GM12872 (cell line): ENCODE measurements around the gene TIMP3.
A peak's percentile ranks its signal among the peaks of the same experiment; 100 is the strongest.

Source experiments
- TF ChIP-seq, protein P1 (sequence below): IDR thresholded peaks from 3 replicates; pipeline ENCODE4 v1.5.1; 2011; ENCODE audit warnings: low read depth, mild to moderate bottlenecking, low read length, moderate library complexity; ENCODE audit not compliant: insufficient read depth

TIMP3 gene

DNA sequence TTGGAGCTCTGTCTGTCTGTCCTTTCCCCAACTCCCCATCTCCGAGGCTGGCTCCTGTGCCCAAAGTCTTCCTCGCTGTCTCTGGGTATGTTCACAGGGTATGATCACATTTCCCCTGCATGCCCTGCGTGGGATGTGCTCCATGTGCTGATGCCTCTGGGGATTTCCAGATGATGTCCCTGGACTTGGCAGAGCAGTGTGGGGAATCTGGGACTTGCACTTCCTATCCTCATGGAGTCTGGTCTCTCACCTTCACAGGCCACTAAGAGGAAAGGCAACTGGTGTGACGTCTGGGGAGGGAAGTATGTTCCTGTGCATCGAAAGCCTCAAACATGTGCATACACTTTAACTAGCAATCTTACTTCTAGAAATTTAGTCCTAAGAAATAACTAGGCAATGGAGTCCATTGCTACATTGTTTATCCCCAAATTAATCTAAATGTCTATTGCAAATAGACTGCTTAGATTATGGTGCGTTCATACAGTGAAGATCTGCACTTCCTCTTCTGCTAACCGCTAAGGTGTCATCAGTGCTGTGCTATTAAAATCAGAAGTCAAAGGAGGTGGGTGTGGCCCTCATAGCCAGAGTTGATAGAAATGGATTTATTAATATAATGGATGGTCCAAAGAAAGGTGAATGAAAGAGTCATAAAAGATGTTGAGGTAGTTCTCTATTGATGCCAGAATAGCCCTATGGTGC is 20.8 kb downstream of the TIMP3 start:
- TF ChIP-seq, protein P1, sequence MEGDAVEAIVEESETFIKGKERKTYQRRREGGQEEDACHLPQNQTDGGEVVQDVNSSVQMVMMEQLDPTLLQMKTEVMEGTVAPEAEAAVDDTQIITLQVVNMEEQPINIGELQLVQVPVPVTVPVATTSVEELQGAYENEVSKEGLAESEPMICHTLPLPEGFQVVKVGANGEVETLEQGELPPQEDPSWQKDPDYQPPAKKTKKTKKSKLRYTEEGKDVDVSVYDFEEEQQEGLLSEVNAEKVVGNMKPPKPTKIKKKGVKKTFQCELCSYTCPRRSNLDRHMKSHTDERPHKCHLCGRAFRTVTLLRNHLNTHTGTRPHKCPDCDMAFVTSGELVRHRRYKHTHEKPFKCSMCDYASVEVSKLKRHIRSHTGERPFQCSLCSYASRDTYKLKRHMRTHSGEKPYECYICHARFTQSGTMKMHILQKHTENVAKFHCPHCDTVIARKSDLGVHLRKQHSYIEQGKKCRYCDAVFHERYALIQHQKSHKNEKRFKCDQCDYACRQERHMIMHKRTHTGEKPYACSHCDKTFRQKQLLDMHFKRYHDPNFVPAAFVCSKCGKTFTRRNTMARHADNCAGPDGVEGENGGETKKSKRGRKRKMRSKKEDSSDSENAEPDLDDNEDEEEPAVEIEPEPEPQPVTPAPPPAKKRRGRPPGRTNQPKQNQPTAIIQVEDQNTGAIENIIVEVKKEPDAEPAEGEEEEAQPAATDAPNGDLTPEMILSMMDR, result no peak

DNA sequence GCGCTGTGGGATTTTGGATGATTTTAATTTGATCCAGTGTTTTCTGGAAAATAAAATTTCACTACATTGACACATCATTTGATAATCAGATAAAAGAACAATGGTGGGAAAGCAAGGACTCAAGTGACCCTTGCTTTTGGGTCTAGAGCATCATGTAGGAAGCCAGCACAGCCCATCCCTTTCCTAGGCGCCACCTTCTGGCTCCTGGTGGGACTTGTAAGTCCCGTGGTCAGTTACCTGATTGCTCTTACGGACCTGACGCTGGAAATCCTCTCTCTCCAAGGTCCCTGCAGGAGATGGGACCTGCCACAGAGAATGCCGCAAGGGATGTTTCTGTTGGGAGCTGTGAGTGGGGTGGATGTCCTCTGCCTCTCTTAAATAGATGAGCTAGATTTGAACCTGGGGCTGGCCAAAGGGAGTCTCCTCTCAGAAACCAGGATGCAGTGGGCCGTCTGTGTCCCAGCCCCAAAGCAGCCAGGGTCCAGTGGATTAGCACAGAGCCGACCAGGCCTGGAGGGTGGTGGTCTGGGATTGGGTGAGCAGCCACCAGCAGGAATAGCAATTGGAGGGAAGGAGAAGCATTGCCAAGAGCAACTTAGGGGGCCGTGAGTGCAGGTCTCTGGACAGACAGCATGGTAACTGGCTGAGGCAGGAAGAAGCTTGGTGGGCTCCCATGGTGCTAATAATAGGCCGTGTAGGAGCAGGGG is 21.7 kb downstream of the TIMP3 start:
- TF ChIP-seq, protein P1, result peak; percentile 67

DNA sequence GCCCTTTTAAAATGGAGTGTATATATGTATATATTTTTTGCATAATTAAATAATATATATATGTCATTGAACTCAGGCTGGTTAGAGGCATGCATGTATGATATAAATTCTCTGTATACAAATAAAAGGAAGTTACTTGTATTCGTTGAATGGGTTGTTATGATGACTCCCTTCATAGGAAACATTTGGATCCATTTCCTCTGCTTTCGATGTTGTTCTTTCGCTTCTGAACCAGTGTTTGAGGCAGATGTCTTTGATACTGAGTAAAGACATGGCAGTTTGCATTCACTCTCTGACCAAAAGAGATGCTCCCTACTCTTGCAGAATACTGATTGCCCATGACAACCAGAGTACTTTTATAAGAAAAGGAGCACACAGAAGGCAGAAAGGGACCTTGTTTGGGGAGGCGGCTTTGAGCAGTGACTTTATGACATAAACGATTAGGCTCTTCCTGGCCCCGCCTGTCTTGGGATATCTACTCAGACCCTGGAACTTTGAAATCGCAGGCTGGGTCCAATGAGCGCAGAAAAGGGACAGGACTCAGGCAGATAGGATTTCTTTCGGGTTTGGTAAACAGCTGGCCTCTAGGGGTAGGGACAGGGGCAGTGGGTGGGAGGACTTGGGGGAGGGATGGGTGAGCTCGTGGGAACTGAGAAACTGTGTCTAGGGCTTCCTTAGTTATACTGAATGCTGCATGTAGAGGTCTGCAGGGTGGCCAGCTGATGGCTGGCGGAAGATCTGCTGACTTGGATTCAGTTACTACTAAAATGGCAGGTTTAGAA is 23.2 kb downstream of the TIMP3 start:
- TF ChIP-seq, protein P1, result no peak

DNA sequence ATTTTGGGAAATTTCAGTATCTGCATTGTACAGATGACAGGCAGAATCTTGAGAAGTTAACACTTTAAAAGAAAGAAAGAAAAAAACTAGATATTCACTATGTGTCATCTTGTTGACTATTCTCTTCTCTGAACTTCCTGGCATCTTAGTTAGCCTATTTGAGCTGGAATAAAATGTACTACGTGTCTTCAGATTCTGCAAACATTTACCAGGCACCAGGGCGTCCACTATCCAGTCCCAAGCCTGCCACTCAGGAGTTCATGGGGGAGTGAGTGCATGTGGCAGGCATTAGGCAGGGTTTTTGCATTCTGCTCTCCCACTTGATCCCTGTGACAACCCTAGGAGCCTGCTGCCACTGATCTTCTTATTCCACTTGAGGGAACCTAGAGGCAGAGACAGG is 25.0 kb downstream of the TIMP3 start:
- TF ChIP-seq, protein P1, result no peak

DNA sequence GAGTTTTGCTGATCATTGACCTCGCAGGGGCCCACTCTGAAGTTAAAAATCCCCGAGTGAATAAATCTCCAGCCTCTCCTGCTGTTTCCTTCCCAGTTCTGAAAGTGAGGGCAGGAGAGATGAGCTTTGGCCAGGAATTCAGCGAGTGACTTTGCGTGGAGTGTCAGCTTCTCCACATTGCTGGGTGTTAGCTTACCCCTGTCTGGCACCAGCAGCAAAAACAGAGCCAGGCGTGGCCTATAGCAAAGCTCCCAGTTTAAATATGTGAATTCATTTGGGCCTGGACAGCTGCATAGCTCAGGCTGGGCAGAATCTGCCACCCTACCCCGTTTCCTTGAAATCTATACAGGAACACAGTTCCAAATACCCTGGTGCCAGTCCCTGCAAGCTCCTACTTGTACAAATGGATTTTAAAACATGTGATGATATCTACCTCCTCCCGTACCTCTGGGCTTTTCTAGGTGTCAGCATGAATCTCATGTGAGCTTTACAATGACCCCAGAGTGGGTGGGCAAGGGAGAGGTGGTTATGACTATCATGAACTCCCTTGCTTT is 25.6 kb downstream of the TIMP3 start:
- TF ChIP-seq, protein P1, result no peak

DNA sequence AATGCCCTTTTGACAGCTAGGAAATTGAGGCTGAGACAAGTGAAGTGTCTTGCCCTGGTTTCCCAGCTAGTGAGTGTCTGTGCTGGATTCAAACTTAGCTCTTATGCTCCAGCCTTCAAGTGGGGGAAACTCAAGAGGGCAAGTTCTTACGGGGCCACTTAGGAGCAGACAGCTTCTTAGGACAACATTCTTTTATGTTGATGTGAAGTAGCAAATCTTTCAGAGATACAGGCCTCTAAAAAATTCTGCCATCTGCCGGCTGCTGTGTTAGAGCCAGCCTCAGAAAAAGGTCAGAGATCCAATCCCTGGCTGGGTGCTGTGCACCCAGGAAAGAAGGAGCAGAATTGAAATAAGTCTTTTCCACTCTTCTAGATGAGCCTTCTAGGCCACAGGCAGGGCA is 26.6 kb downstream of the TIMP3 start:
- TF ChIP-seq, protein P1, result no peak

DNA sequence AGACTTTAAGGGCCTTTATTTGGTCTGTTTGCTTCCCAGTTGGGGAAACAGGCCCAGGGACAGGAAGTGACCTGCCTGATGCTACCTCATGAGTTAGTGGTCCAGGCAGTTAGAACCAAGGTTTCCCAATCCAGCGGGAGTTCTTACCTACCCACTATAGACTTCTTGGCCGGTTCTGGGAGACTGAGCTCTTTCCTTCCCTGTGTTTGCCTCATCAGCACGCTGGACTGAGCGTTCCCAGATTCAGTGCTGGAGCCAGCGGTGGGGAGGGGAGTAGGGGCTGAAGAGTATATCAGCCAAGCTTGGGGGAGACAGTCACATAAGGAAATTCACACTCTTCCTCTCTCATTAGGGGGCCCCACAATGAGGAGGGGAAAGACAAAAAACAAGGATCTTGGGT is 27.1 kb downstream of the TIMP3 start:
- TF ChIP-seq, protein P1, result no peak
